Stimulated activated CD4-positive, alpha-beta T cell treated with anti-CD3 and anti-CD28 coated beads, TNF-alpha, amount 100 ng/mL, for 1 hour (primary cell): ENCODE measurements around the gene GRIN2A.

Experiments used
- DNase-seq, 3 donors: peaks; one replicate each; pipeline ENCODE4 v3.0.0-alpha.2; 2020; ENCODE audit warnings: low read depth in 3 of 3, low spot score in 1 of 3

The GRIN2A gene

DNA sequence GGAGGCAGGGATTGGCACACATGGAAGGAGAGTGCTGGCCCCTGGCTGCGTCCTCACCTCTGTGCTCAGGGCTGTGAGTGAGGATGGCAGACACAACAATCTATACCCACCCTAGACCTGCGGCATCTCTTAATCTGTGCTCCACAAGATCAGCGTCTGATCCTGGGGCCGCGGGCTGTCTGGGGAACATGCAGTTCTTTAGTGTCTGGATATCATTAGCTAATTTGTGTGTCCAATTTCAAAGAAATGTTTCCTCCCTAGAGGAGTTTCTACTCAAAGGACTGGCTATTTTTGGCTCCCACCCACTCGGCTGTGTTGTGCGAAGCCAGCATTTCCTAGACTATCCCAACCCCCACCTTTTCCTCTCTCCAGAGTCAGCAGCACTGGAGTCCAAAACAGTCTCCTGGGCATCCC, 93.8 kb downstream of the GRIN2A start:
- no peak for DNase-seq

DNA sequence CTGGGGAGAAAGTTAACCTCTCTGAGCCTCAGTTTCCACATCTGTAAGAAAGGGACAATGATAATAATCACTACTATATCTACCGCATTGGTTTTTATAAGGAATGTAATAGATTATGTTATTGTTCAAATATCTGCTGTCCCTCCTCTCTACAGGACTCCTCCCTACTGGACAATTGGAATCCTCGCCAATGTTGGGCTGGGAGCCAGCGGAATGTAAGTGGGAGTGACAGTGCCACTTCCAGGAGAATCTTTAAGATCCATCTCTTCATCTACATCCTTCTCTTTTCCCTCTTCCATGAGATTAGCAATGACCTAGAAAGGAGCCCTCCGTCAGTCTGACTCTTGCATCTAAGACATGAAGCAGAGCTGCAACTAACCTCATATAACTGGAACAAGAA, 95.1 kb downstream of the GRIN2A start:
- no peak for DNase-seq

- DNase-seq = no peak
Measured at GRCh38 chr16:10086620-10087019, 95.6 kb downstream of the GRIN2A start.

DNA sequence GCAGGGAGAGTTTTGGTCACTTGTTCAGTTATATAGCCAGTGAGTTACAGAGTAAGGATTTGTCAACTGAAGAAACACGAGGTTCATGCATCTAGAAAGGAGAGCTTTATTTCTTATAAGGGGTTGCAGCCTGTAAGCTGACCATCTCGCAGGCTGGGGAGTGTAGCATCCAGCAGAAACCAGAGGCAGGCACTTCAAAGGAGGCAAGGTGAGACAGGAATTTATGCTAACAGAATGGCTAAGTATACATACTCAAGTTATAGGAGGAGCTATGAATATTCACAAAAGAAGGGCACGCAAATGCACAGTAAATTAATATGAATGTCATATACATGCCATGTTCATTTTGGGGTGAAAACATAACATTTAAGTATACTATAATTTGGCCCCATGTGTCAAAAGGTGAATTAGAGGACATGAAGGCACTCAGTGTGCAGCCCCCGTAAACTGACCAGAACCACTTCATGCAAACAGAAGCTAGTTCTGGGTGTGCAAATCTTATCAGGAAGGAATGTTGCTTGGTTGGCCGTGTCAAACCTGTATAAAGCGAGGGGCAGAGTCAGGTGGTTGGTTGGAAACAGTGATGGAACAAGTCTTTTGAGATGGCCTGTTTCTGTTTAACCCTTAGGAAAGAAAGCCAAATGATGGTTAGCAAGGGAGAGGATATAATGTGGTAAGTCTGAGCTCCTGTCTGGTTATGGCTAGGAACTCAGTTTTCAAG, 97.0 kb downstream of the GRIN2A start:
- DNase-seq = no peak

DNA sequence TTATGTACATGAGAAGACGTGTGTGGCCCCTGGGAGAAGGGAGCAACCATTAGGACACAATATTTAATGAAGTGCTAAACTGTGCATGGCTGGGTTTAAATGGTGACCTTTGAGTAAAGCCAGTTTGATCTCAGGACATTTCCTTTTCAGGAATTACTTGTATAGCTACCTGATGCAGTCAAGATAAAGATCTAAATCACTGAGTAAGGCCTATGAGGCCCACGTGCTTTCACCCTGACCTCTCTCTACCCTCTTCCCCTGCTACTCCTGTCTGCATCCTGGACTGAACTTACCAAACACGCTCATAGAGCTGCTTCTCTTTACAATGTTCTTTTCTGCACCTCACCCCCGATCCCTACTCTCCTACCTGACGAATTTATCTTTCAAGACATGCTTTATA, 98.9 kb downstream of the GRIN2A start:
- DNase-seq = no peak

- DNase-seq = no peak
Measured at GRCh38 chr16:10081201-10081940, 100.9 kb downstream of the GRIN2A start.

- DNase-seq = no peak
Measured at GRCh38 chr16:10080051-10080772, 102.0 kb downstream of the GRIN2A start.

DNA sequence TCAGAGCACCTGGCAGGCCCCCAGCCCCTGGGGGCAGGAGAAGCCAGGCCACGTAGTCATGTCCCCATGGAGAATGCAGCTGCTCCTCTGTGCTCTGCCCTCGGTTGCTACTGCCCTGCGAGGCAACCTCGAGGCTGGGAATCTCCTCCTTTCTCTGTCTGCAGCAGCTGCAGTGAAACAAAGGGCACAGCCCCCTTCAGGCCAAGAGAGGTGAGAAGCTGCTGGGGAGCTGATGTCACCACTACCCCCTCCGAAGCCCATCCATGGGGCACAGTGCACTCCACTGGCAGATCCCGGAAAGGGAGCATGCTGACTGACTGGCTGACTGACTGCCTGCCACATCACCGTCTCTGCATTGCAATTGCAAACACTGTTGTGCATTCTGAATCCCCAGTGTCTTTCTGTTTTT, 103.7 kb downstream of the GRIN2A start:
- no peak for DNase-seq

- DNase-seq = no peak
Measured at GRCh38 chr16:10077861-10078260, 104.4 kb downstream of the GRIN2A start.

GRCh38 chr16:10076037-10076436, 106.2 kb downstream of the GRIN2A start:
- no peak for DNase-seq

DNA sequence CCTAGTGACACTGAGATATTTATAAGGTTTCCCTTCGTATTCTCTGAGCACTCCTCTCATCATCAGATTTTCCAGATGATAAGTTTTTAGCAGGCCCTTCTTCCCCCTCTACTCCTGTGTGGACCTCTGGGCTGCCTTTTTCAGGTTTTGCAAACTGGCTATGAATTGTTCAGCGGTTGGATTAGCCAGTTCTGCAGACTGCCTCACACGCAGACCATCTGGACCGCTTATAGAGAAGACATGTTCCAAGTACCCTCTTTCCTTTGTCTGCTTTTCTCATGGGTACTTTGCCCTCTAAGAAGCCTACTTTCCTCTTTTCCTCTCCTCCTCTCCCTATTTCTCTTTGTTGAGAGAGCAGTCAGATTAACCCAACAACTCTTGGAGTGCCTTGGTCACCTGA, 111.6 kb downstream of the GRIN2A start:
- DNase-seq = no peak

GRCh38 chr16:10069374-10069773, 112.9 kb downstream of the GRIN2A start:
- no peak for DNase-seq

DNA sequence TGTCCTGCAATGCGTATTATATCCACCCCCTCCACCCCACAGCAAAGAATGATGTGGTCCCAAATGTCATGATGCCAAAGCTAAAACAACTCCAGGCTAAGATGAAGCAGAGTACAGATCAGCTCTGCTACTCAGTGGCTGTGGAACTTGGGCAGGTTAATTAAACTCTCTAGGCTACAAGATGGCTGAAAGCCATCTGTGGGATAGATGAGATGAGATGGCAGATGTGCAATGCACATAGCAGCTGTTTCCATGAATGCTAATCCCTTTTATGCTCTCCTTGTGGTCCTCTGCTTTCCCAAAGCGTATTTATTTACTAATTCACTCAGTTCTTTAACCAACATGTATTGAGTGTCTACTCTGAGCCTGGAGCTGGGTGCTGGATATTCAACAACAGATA, 114.4 kb downstream of the GRIN2A start:
- DNase-seq = no peak

DNA sequence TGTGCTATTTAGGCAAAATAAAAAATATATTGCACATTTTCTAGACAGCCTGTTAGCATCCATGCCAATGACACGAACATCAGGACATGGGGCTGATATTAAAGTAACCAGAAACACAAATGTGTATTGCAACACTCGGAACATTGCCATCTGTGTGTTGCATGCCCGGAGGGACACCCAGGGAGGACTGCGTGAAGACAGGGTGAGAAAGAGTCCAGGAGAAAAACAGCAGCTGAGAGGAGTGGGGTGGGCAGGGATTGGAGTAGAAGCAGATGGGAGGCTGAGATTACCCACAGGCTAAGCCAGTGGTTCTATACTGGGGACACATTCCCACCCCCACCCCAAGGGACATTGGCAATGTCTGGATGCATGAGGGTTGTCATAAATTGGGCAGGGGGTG, 114.8 kb downstream of the GRIN2A start:
- DNase-seq = no peak

DNA sequence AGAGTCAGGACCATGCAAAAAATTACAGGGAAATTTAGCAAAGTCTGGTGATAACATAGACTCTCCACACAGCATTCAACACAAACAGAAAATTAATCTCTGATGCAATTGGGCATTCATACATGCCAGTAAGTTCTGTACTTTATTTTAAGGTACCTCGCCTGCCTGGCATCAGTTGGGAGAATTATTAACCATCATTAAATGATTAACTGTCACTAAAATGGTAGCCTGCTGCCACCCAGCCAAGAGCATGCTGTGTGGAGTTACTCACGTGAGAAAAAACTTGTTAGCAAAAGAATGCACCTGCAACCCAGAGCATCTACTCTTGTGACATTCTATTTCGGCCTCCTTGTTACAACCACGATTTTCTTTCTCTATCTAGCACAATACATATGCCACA, 117.2 kb downstream of the GRIN2A start:
- no peak for DNase-seq

GRCh38 chr16:10048850-10049249, 133.4 kb downstream of the GRIN2A start:
- no peak for DNase-seq

DNA sequence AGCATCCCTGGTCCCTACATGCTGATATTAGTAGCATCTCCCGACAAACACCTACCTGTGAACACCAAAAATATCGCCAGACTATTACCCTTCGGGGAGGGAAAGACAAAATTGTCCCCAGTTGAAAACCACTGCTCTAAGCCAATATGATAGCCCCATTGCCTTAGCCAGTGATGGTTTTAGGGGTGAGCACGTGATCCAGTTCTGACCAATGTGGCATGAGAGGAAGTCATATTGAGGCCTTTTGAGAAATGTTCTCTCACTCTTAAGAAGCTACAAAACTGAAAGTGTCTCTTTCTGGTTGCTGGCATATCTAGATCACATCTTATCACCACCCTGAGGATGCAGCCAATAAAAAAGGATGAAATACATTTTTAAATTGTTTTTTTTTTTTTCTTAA, 136.3 kb downstream of the GRIN2A start:
- DNase-seq = no peak

DNA sequence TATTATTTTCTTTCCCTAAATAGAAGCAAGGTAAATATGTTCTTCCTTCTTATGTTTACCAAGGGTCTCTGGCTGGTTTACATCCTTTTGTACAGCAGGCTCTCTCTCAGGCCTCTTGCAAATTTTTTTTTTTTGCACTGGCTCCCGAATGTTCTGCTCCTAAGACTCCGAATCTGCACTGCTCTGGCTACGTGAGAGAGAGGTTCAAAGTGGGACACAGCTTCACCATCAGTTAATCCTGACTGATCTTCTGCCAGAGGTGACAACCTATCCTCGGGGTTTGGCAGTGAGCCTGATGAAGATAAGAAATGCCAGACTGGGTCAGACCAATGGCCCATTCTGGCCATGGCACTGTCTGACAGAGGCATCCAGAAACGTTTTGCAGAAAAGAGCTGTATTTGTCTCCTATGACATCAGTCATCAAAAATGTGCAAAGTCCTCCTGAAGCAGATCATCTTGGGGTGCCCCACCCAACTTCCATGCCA, 136.9 kb downstream of the GRIN2A start:
- no peak for DNase-seq

- no peak for DNase-seq
Measured at GRCh38 chr16:10040136-10041080, 141.8 kb downstream of the GRIN2A start.

DNA sequence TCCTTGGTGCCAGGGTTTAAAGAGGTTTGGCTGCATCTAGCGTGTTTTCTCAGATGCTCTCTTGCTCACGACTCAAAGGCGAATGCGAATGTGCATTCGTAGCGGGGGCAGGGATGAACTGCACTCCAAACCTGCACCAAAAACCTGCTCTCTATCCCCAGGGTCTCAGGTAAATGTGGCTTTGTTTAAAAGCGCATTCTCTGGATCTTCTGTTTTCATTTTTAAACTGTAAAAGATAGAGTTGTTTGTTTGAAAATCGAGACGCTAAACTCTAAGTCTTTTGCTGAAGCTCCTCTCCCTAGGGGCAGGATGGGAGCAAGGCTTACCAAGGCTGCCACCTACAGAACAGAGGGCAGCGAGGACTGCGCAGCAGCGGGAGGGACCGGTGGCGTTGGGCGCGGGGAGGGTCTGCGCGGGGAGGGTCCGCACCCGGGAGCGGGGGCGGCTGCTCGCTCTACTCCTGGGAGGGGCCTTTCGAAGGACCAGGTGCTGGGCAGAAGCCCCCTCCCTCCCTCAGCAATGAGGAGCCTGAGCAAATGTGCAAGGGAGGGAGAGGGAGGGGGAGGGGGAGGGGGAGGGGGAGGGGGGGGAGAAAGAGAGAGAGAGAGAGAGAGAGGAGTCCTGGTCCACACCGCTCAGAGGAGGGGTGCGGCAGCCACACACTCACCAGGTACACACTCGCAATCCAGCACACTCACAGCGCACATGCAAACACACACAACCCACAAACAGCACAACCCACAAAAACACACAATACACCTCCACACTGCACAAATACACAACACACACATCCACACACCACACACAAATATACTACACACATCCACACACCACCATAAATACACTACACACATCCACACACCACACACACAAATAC, 142.8 kb downstream of the GRIN2A start:
- no peak for DNase-seq
